IPS-15b (cell line): ENCODE measurements around the gene COQ10A.

Experiments used
- H3K27me3 ChIP-seq: one replicate; pipeline ENCODE4 v1.6.1; 2013; ENCODE audit warnings: low read length; ENCODE audit not compliant: control insufficient read depth, insufficient read depth
- H3K36me3 ChIP-seq: one replicate; pipeline ENCODE4 v1.6.1; 2013; ENCODE audit warnings: low read length; ENCODE audit not compliant: control insufficient read depth, insufficient read depth
- H3K4me1 ChIP-seq: one replicate; pipeline ENCODE4 v1.6.1; 2013; ENCODE audit warnings: mild to moderate bottlenecking, low read length; ENCODE audit not compliant: control insufficient read depth, insufficient read depth
- H3K4me3 ChIP-seq: one replicate; pipeline ENCODE4 v1.5.1; 2013; ENCODE audit warnings: low read depth, low read length
- H3K9ac ChIP-seq: one replicate; pipeline ENCODE4 v1.6.1; 2013; ENCODE audit warnings: low read depth, mild to moderate bottlenecking, low read length
- H3K9me3 ChIP-seq: one replicate; pipeline ENCODE4 v1.6.1; 2013; ENCODE audit warnings: mild to moderate bottlenecking, low read length; ENCODE audit not compliant: control insufficient read depth, insufficient read depth

The COQ10A gene

GRCh38 chr12:56266693-56267442, at the start of gene COQ10A:
Gene COQ10A (plus strand): TSS chr12:56266942. CDS start chr12:56267119, 177 bp downstream.
- peaks cover 6% of the 10 kb centered on the region for H3K4me1 ChIP-seq
- H3K9ac ChIP-seq: peak within 1 kb of the TSS; percentile 68
- H3K27me3 ChIP-seq: no peaks in the 10 kb centered on the region
- H3K4me3 ChIP-seq: peak within 1 kb of the TSS; percentile 92
- peaks cover 9% of the 10 kb centered on the region for H3K36me3 ChIP-seq
- no peaks in the 10 kb centered on the region for H3K9me3 ChIP-seq

DNA sequence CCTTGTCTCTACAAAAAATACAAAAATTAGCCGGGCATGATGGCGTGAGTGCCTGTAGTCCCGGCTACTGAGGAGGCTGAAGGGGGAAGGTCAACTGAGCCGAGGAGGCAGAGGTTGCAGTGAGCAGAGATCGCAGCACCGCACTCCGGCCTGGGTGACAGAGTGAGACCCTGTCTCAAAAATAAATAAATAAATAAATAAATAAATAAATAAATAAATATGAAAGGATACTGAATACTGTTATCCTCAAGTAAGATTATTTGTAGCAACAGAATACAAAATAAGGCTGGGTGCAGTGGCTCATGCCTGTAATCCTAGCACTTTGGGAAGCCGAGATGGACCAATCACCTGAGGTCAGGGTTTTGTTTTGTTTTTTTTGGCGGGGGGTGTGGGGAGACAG, 46.9 kb upstream of the COQ10A start:
- Histone ChIP-seq H3K36me3 (peaks cover 18% of the 10 kb centered on the region), H3K27me3 (no peaks in the 10 kb centered on the region), H3K4me3 (no peak overlapping the region), H3K9me3 (no peaks in the 10 kb centered on the region), H3K9ac (no peak overlapping the region), H3K4me1 (peaks cover 7% of the 10 kb centered on the region)

GRCh38 chr12:56220611-56221231, 46.0 kb upstream of the COQ10A start:
- Histone ChIP-seq H3K27me3 (no peaks in the 10 kb centered on the region), H3K9ac (peak overlapping the region; percentile 76), H3K4me3 (peak overlapping the region; percentile 95), H3K36me3 (peaks cover 12% of the 10 kb centered on the region), H3K4me1 (peaks cover 7% of the 10 kb centered on the region), H3K9me3 (no peaks in the 10 kb centered on the region)

DNA sequence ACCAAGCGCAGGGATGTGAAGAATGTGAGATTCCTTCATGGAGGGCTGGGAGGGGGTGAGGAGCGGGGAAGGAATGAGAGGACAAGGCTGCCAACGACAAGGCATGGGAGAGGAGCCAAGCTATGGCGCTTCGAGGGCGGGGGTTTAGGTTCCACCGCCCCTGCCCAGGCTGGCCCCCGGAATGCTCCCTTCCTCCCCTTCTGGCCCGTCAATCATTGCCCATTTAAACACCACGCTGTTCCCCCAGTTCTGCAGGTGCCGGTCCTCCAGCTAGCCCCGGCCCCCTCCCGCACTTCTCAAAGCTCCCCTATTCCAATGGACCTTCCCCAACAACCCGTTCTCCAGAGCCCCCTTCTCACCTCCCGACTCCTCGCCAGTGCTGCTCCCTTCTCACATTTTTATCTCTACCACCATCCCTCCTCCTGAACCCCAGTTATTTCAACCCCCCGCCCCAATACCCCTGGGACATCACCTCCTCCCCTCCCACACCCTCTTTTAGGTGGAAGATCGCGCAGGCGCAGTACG, 45.4 kb upstream of the COQ10A start:
- Histone ChIP-seq H3K4me3 (peak overlapping the region; percentile 95), H3K36me3 (peaks cover 11% of the 10 kb centered on the region), H3K4me1 (peaks cover 7% of the 10 kb centered on the region), H3K27me3 (no peaks in the 10 kb centered on the region), H3K9ac (peak overlapping the region; percentile 76), H3K9me3 (no peaks in the 10 kb centered on the region)

GRCh38 chr12:56221757-56222530, 44.8 kb upstream of the COQ10A start, which contains the start of gene RNF41:
Gene RNF41 (minus strand): TSS chr12:56221922. CDS start chr12:56214047, 7,875 bp downstream.
- Histone ChIP-seq H3K36me3 (peaks cover 7% of the 10 kb centered on the region), H3K4me1 (peaks cover 7% of the 10 kb centered on the region), H3K4me3 (peak within 1 kb of the TSS; percentile 95), H3K9ac (peak within 1 kb of the TSS; percentile 76), H3K27me3 (no peaks in the 10 kb centered on the region), H3K9me3 (no peaks in the 10 kb centered on the region)

- Histone ChIP-seq H3K9ac (peak overlapping the region; percentile 76), H3K36me3 (peaks cover 3% of the 10 kb centered on the region), H3K4me1 (peaks cover 7% of the 10 kb centered on the region), H3K27me3 (no peaks in the 10 kb centered on the region), H3K9me3 (no peaks in the 10 kb centered on the region), H3K4me3 (peak overlapping the region; percentile 95)
Observed at GRCh38 chr12:56222531-56222895, 44.2 kb upstream of the COQ10A start.

- Histone ChIP-seq H3K4me3 (peak overlapping the region; percentile 30), H3K36me3 (no peaks in the 10 kb centered on the region), H3K4me1 (peaks cover 7% of the 10 kb centered on the region), H3K9ac (peak overlapping the region; percentile 40), H3K9me3 (no peaks in the 10 kb centered on the region), H3K27me3 (no peaks in the 10 kb centered on the region)
Observed at GRCh38 chr12:56223571-56224101, 43.1 kb upstream of the COQ10A start.

GRCh38 chr12:56224102-56224701, 42.5 kb upstream of the COQ10A start, which contains the start of gene NABP2:
Gene NABP2 (plus strand): TSS chr12:56224342. CDS start chr12:56224857, 515 bp downstream.
- no peaks in the 10 kb centered on the region for H3K36me3 ChIP-seq
- H3K9ac ChIP-seq: peak within 1 kb of the TSS; percentile 67
- peak within 1 kb of the TSS; percentile 71 for H3K4me3 ChIP-seq
- no peaks in the 10 kb centered on the region for H3K9me3 ChIP-seq
- peaks cover 7% of the 10 kb centered on the region for H3K4me1 ChIP-seq
- no peaks in the 10 kb centered on the region for H3K27me3 ChIP-seq

DNA sequence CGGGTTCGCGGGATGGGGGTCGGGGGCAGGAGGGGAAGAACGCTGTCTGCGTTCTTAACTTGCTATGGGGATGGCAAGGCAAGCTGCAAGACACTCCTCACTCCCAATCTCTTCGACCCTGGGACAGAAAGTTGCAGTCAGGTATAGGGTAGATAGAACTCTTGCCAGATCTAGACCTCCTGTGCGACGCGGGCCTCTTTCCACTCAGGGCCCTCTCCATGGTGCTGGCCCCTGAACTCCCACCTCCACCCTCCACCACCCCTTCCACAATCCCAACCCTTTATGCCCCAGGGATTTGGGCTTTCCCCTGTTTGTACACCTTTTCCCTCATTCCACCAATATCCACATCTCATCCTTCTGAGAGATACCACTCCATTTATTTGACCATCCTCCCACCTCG, 41.8 kb upstream of the COQ10A start:
- peak overlapping the region; percentile 71 for H3K4me3 ChIP-seq
- no peak overlapping the region for H3K9ac ChIP-seq
- no peaks in the 10 kb centered on the region for H3K36me3 ChIP-seq
- H3K27me3 ChIP-seq: no peaks in the 10 kb centered on the region
- no peaks in the 10 kb centered on the region for H3K9me3 ChIP-seq
- peaks cover 7% of the 10 kb centered on the region for H3K4me1 ChIP-seq

- Histone ChIP-seq H3K9me3 (no peaks in the 10 kb centered on the region), H3K27me3 (no peaks in the 10 kb centered on the region), H3K36me3 (no peaks in the 10 kb centered on the region), H3K4me1 (peaks cover 2% of the 10 kb centered on the region), H3K4me3 (no peak overlapping the region), H3K9ac (no peak overlapping the region)
Observed at GRCh38 chr12:56229082-56229481, 37.7 kb upstream of the COQ10A start.

- no peak within 1 kb of the TSS for H3K9ac ChIP-seq
- peaks cover 2% of the 10 kb centered on the region for H3K4me1 ChIP-seq
- H3K9me3 ChIP-seq: no peaks in the 10 kb centered on the region
- H3K4me3 ChIP-seq: no peak within 1 kb of the TSS
- no peaks in the 10 kb centered on the region for H3K36me3 ChIP-seq
- no peaks in the 10 kb centered on the region for H3K27me3 ChIP-seq
Observed at GRCh38 chr12:56229916-56230431, 36.8 kb upstream of the COQ10A start, which contains the start of gene SLC39A5. Gene SLC39A5 (plus strand): TSS chr12:56230051. CDS start chr12:56231275, 1,224 bp downstream.
